Cardiac fibroblast (primary cell): Measurements from ENCODE around the gene DNAH3.
"Not testable (repeated sequence)": the region's sequence is repeated elsewhere in the genome, so short reads cannot be mapped to it uniquely, and the experiment has no call there.

Source experiments
- DNase-seq, 2 donors: peaks; one replicate each; pipeline versions ENCODE4 v3.0.0 to v3.0.0-alpha.2; 2010; ENCODE audit warnings: low read depth in 2 of 2
- H3K4me3 ChIP-seq, 2 donors: replicated peaks in 1 of 2; 1 replicate in 1 of 2; 2 replicates in 1 of 2; pipeline ENCODE4 v1.5.1; 2011; ENCODE audit warnings: low read depth in 2 of 2, low read length in 2 of 2, mild to moderate bottlenecking in 2 of 2, moderate library complexity in 1 of 2
- CTCF ChIP-seq: IDR thresholded peaks from one replicate; pipeline ENCODE4 v1.5.1; 2011; ENCODE audit warnings: low read depth, mild to moderate bottlenecking, low read length, inconsistent platforms

Gene DNAH3

GRCh38 chr16:21159281-21159951, 8.8 kb upstream of the DNAH3 start:
- DNase-seq, result peak in 1 of 2 donors; percentile 13
- H3K4me3 ChIP-seq, result peak overlapping the region; percentile 76 to 79
- no peak for TF ChIP-seq CTCF

DNA sequence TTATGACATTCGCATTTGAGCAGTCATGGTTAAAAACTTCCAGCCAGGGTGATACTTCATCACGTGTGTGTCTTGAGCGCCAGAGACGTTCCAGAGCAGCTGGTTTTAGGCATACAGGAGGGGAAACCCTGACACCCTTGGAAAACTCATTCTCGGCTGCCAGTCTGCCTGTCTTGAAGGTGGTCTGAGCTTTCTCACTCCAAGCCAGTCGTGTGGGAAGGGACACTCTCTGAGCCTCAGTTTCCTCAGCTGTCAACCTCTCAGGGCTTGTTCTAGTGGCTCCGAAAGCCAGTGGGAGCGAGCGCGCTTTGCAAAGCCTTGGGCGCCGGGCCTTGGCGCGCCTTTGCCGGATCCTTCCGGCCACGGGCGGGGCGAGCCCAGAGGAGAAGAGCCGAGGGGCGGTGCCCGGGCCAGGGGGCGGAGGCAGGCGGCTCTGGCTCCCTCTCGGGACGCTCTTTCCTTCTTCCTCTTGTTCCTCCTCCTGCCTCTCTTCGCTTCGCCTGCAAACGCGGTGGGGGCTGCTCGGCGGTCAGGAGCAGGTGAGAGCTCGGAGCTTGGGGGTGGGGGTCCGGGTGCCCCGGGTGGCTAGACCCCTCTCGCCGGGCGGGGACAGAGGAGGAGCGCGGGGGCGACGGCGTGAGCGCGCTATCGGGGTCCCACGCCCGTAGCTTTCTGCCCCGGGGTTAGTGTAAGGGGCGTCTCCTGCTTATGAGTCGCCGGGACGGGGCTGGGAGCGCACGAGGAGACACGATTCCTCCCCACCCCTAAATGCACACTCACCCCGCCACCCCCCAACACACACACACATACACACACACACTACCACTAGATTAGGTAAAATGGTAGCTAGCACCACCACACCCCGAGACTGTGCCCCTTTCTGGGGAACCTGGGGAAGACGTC, 7.8 kb upstream of the DNAH3 start, which contains the start of gene LDAF1:
TSS of gene LDAF1 (plus strand) at position 467 of the 903 bp plus-strand sequence. CDS start 2,509 bp downstream, outside the sequence.
- peak within 1 kb of the TSS; percentile 76 to 79 for H3K4me3 ChIP-seq
- peak; percentile 69 to 78 for DNase-seq
- no peak for TF ChIP-seq CTCF

DNA sequence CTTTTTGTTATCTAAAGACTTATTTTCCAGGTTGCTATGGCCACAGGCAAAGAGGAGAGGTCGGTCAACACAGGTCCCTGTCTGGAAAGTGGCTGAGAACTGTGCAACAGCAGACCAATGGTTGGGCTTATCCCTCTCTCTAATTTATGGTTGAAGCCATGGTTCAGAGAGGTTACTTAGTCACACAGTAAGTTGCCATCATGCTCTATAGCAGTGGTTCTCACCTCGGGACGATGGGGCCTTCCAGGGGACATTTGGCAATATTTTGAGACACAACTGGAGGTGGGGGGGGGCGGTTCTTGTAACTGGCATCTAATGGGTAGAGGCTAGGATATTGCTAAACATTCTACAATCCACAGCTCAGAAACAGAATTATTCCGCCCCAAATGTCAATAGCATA, 7.0 kb upstream of the DNAH3 start:
- TF ChIP-seq CTCF, result no peak
- no peak for DNase-seq
- no peak overlapping the region for H3K4me3 ChIP-seq

- H3K4me3 ChIP-seq, result no peak overlapping the region
- peak; percentile 72 for TF ChIP-seq CTCF
- DNase-seq, result peak; percentile 83 to 89
These were observed 6.3 kb upstream of the DNAH3 start for GRCh38 chr16:21156767-21157467.

DNA sequence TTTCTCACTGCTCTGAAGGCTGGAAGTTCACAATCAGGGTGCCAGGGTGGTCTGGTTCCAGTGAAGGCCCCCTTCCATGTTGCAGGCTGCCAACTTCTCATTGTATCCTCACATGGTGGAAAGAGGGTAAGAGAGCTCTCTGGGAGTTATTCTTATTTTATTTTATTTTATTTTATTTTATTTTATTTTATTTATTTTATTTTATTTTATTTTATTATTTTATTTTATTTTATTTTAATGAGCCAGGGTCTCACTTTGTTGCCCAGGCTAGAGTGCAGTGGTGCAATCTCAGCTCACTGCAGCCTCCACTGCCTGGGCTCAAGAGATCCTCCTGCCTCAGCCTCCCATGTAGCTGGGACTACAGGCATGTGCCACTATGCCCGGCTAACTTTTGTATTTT, 5.4 kb upstream of the DNAH3 start:
- not testable (repeated sequence) for DNase-seq, H3K4me3 ChIP-seq

GRCh38 chr16:21153124-21153729, 2.6 kb upstream of the DNAH3 start:
- DNase-seq, H3K4me3 ChIP-seq: not testable (repeated sequence)

DNA sequence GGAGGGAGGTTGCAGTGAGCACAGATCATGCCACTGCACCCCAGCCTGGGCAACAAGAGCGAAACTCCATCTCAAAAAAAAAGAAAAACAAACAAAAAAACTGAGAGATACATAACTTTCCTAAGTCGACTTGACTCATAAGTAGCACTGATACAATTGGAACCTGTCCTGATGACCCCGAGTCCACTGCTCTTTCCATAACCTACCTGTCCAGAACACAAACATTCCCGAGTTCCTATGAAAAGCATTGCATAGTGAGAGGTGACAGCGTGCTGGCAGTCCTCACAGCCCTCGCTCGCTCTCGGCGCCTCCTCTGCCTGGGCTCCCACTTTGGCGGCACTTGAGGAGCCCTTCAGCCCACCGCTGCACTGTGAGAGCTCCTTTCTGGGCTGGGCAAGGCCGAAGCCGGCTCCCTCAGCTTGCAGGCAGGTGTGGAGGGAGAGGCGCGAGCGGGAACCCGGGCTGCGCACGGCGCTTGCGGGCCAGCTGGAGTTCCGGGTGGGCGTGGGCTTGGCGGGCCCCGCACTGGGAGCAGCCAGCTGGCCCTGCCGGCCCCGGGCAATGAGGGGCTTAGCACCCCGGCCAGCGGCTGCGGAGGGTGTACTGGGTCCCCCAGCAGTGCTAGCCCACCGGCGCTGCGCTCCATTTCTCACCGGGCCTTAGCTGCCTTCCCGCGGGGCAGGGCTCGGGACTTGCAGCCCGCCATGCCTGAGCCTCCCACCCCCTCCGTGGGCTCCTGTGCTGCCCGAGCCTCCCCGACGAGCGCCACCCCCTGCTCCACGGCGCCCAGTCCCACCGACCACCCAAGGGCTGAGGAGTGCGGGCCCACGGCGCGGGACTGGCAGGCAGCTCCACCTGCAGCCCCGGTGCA, 1.7 kb upstream of the DNAH3 start:
- not testable (repeated sequence) for DNase-seq, H3K4me3 ChIP-seq
